Fibroblast of villous mesenchyme (primary cell): ENCODE results near the gene DNAAF5. TPM values are rescaled to one million over a fixed set of nuclear protein-coding genes. Genes with fewer than 3 reads are reported as not detected.
"Not testable (repeated sequence)": the region's sequence is repeated elsewhere in the genome, so short reads cannot be mapped to it uniquely, and the experiment has no call there.

ENCODE experiments used
- DNase-seq: peaks from one replicate; pipeline ENCODE4 v3.0.0-alpha.2; 2010; ENCODE audit warnings: low read depth
- H3K4me3 ChIP-seq: 2 replicates; pipeline ENCODE4 v1.5.1; 2011; ENCODE audit warnings: low read depth, mild to moderate bottlenecking, low read length
- CTCF ChIP-seq: IDR thresholded peaks from 2 replicates; pipeline ENCODE4 v1.5.1; 2012; ENCODE audit warnings: low read depth, mild to moderate bottlenecking, low read length; ENCODE audit not compliant: insufficient read depth
- total RNA-seq: library from RNA; depleted of rRNA; stranded (reverse); fragments of >200 nt; gene quantifications from 2 replicates; pipeline ENCODE4 v1.2.3, GENCODE V29; 2012

The DNAAF5 gene
- total RNA-seq, 1 donor, result 32.8 TPM

- peak; percentile 94 for TF ChIP-seq CTCF
- DNase-seq, result peak; percentile 64
- no peak overlapping the region for H3K4me3 ChIP-seq
Measured at GRCh38 chr7:786472-787255, 60.2 kb downstream of the DNAAF5 start.

- no peak overlapping the region for H3K4me3 ChIP-seq
- TF ChIP-seq CTCF, result no peak
- no peak for DNase-seq
Measured at GRCh38 chr7:787332-788240, 61.1 kb downstream of the DNAAF5 start.

- no peak for DNase-seq
- no peak for TF ChIP-seq CTCF
- H3K4me3 ChIP-seq, result no peak overlapping the region
Measured at GRCh38 chr7:791519-791918, 65.0 kb downstream of the DNAAF5 start.

GRCh38 chr7:794207-794606 is 67.7 kb downstream of the DNAAF5 start:
- no peak overlapping the region for H3K4me3 ChIP-seq
- no peak for TF ChIP-seq CTCF
- DNase-seq, result no peak

- TF ChIP-seq CTCF, result no peak
- H3K4me3 ChIP-seq, result no peak overlapping the region
- DNase-seq, result no peak
Measured at GRCh38 chr7:794671-795329, 68.3 kb downstream of the DNAAF5 start.

GRCh38 chr7:796434-797169 is 70.1 kb downstream of the DNAAF5 start:
- H3K4me3 ChIP-seq, DNase-seq: not testable (repeated sequence)
